OCI-LY7 (cell line): ENCODE results near the gene THRB. TPM values are rescaled to one million over a fixed set of nuclear protein-coding genes. Genes with fewer than 3 reads are reported as not detected.

Experiments
- BruUV-seq: library from RNA; stranded (reverse); fragments of 400-500 nt; replicated peaks from 2 replicates; lab custom pipeline; 2021; lab: Mats Ljungman, UMichigan
- CTCF ChIA-PET: fragments of 300-600 bp; sonication (Branson Sonifier 250); formaldehyde crosslinking; loops from one replicate; lab custom pipeline; 2022; ENCODE audit warnings: antibody characterized with exemption; ENCODE audit not compliant: unreplicated experiment; lab: Charles Lee
- POLR2A ChIA-PET: fragments of 300-600 bp; sonication (Branson Sonifier 250); formaldehyde crosslinking; loops from one replicate; lab custom pipeline; 2022; ENCODE audit warnings: antibody characterized with exemption; lab: Charles Lee
- DNase-seq: peaks from one replicate; pipeline ENCODE4 v3.0.0-alpha.2; 2015; ENCODE audit warnings: low spot score
- H2AFZ ChIP-seq: fragments of 200-600 bp; sonication (generic), shearing (Covaris generic); 2 replicates; pipeline ENCODE4 v1.6.1; 2014; ENCODE audit warnings: mild to moderate bottlenecking, antibody characterized with exemption, low read length, moderate library complexity
- H3K27ac ChIP-seq: fragments of 200-600 bp; sonication (generic); 2 replicates; pipeline ENCODE4 v1.5.1; 2014; ENCODE audit warnings: mixed run types, low read depth, mild to moderate bottlenecking, moderate library complexity, low read length, inconsistent platforms; ENCODE audit not compliant: poor library complexity, severe bottlenecking
- H3K36me3 ChIP-seq: fragments of 200-600 bp; sonication (generic); 2 replicates; pipeline ENCODE4 v1.6.1; 2014; ENCODE audit warnings: mild to moderate bottlenecking, antibody characterized with exemption, low read length, moderate library complexity, mixed read lengths; ENCODE audit not compliant: insufficient read depth
- H3K4me1 ChIP-seq: fragments of 200-600 bp; sonication (generic); 2 replicates; pipeline ENCODE4 v1.5.1; 2014; ENCODE audit warnings: mild to moderate bottlenecking, low read length; ENCODE audit not compliant: insufficient read depth, poor library complexity, severe bottlenecking
- H3K4me2 ChIP-seq: fragments of 200-600 bp; sonication (generic); 2 replicates; pipeline ENCODE4 v1.6.1; 2014; ENCODE audit warnings: mild to moderate bottlenecking, low read length
- H3K4me3 ChIP-seq: fragments of 200-600 bp; sonication (generic); 2 replicates; pipeline ENCODE4 v1.5.1; 2014; ENCODE audit warnings: mild to moderate bottlenecking, low read depth, low read length; ENCODE audit not compliant: poor library complexity, severe bottlenecking
- H3K79me2 ChIP-seq: fragments of 200-600 bp; sonication (generic); 2 replicates; pipeline ENCODE4 v1.6.1; 2016; ENCODE audit warnings: low read depth, mild to moderate bottlenecking, low read length, moderate library complexity, mixed read lengths; ENCODE audit not compliant: insufficient read depth
- H3K9me2 ChIP-seq: fragments of 200-600 bp; sonication (generic); 2 replicates; pipeline ENCODE4 v1.6.1; 2016; ENCODE audit warnings: mild to moderate bottlenecking, low read length, mixed read lengths; ENCODE audit not compliant: insufficient read depth
- H3K9me3 ChIP-seq: fragments of 200-600 bp; sonication (generic); 2 replicates; pipeline ENCODE4 v1.6.1; 2014; ENCODE audit warnings: mild to moderate bottlenecking, mixed run types, low read length, mixed read lengths
- H4K20me1 ChIP-seq: fragments of 200-600 bp; sonication (generic); 2 replicates; pipeline ENCODE4 v1.6.1; 2014; ENCODE audit warnings: mild to moderate bottlenecking, antibody characterized with exemption, low read length, moderate library complexity, mixed read lengths; ENCODE audit not compliant: insufficient read depth
- EZH2phosphoT487 ChIP-seq: fragments of 200-600 bp; sonication (generic); IDR thresholded peaks from 2 replicates; pipeline ENCODE4 v1.6.1; 2018; ENCODE audit warnings: low read depth, borderline replicate concordance, mild to moderate bottlenecking, mixed run types, antibody characterized with exemption, low read length, moderate library complexity, mixed read lengths
- intact Hi-C: fragments of 100-400 bp; cut with micrococcal nuclease; formaldehyde crosslinking; loops from one replicate; pipeline ENCODE4 v1.10.0; 2022; ENCODE audit not compliant: unreplicated experiment
- total RNA-seq, 2 experiments: library from RNA; depleted of rRNA in 1 of 2; stranded (reverse); fragments of >200 nt in 1 of 2; shearing (Covaris generic) in 1 of 2; gene quantifications; 2 replicates each; pipeline ENCODE4 v1.2.3, GENCODE V29; 2014 to 2022
- TF ChIP-seq, protein P1 (sequence below): fragments of 200-600 bp; sonication (generic); conservative IDR thresholded peaks from 2 replicates; pipeline ENCODE4 v1.5.1; 2014; ENCODE audit warnings: mild to moderate bottlenecking, antibody characterized with exemption, low read length, moderate library complexity, mixed read lengths

THRB gene
- total RNA-seq, 2 experiments from 2014 or later, result not detected

- TF ChIP-seq, protein P1, sequence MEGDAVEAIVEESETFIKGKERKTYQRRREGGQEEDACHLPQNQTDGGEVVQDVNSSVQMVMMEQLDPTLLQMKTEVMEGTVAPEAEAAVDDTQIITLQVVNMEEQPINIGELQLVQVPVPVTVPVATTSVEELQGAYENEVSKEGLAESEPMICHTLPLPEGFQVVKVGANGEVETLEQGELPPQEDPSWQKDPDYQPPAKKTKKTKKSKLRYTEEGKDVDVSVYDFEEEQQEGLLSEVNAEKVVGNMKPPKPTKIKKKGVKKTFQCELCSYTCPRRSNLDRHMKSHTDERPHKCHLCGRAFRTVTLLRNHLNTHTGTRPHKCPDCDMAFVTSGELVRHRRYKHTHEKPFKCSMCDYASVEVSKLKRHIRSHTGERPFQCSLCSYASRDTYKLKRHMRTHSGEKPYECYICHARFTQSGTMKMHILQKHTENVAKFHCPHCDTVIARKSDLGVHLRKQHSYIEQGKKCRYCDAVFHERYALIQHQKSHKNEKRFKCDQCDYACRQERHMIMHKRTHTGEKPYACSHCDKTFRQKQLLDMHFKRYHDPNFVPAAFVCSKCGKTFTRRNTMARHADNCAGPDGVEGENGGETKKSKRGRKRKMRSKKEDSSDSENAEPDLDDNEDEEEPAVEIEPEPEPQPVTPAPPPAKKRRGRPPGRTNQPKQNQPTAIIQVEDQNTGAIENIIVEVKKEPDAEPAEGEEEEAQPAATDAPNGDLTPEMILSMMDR, result no peak
- TF ChIP-seq EZH2phosphoT487, result no peak
- no peak overlapping the region for H3K4me2 ChIP-seq
- H3K27ac ChIP-seq, result no peak overlapping the region
- intact Hi-C loops, result no loop called here
- H3K9me2 ChIP-seq, result no peaks in the 10 kb centered on the region
- no peak for DNase-seq
- no peaks in the 10 kb centered on the region for H3K4me1 ChIP-seq
- no TSS peak for BruUV-seq
- ChIA-PET CTCF (no interaction called here), POLR2A (interaction anchor here (1.1 kb wide), 1 partner anchor 14 kb away, joined by 4 read pairs; no protein-coding TSS in a partner anchor)
- no peak overlapping the region for H2AFZ ChIP-seq
- H4K20me1 ChIP-seq, result no peaks in the 10 kb centered on the region
- no peaks in the 10 kb centered on the region for H3K36me3 ChIP-seq
- no peak overlapping the region for H3K4me3 ChIP-seq
- no peaks in the 10 kb centered on the region for H3K9me3 ChIP-seq
- H3K79me2 ChIP-seq, result no peaks in the 10 kb centered on the region
Measured at GRCh38 chr3:24388611-24389010, 106.0 kb downstream of the THRB start.

GRCh38 chr3:24388159-24388558, 106.5 kb downstream of the THRB start:
- Histone ChIP-seq H3K36me3 (no peaks in the 10 kb centered on the region), H3K4me2 (no peak overlapping the region), H4K20me1 (no peaks in the 10 kb centered on the region), H3K4me3 (no peak overlapping the region), H2AFZ (no peak overlapping the region), H3K4me1 (no peaks in the 10 kb centered on the region), H3K79me2 (no peaks in the 10 kb centered on the region), H3K9me3 (no peaks in the 10 kb centered on the region), H3K27ac (no peak overlapping the region), H3K9me2 (no peaks in the 10 kb centered on the region)
- ChIA-PET POLR2A (interaction anchor here (0.6 to 1.1 kb wide), 2 partner anchors 15 to 48 kb away, joined by 4 read pairs; no protein-coding TSS in a partner anchor), CTCF (no interaction called here)
- TF ChIP-seq, protein P1, result no peak
- no peak for TF ChIP-seq EZH2phosphoT487
- BruUV-seq, result no TSS peak
- DNase-seq, result no peak
- intact Hi-C loops, result no loop called here

DNA sequence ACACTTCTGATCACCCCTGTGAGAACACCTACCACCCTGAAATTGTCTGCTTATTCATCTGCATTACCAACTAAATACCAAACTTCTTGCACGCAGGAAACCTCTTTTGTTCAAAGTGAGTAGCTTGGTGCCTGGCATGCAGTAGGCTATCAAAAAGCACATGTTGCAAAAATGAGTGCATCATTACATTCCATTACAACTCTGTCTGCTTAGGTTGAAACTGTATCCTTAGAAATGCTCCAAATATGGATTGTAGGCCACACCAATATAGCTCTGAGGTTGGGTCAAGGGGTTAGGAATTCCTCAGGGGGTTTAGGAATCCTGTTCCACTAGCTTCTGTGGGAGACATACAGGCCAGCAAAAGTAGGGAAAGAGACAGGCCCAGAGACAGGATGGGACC, 107.2 kb downstream of the THRB start:
- H2AFZ ChIP-seq, result no peak overlapping the region
- H3K79me2 ChIP-seq, result no peaks in the 10 kb centered on the region
- no peak overlapping the region for H3K27ac ChIP-seq
- H4K20me1 ChIP-seq, result no peaks in the 10 kb centered on the region
- no peak for DNase-seq
- CTCF ChIA-PET, result no interaction called here
- no peaks in the 10 kb centered on the region for H3K4me1 ChIP-seq
- POLR2A ChIA-PET, result interaction anchor here (0.6 kb wide), 1 partner anchor 47 kb away, joined by 4 read pairs; no protein-coding TSS in a partner anchor
- H3K4me2 ChIP-seq, result no peak overlapping the region
- H3K9me2 ChIP-seq, result no peaks in the 10 kb centered on the region
- H3K4me3 ChIP-seq, result no peak overlapping the region
- intact Hi-C loops, result no loop called here
- no peaks in the 10 kb centered on the region for H3K9me3 ChIP-seq
- no peaks in the 10 kb centered on the region for H3K36me3 ChIP-seq
- no peak for TF ChIP-seq EZH2phosphoT487
- TF ChIP-seq, protein P1, result no peak
- BruUV-seq, result no TSS peak
